HepG2 (cell line): ENCODE measurements around the gene TMEM95. TPM values are rescaled to one million over a fixed set of nuclear protein-coding genes. Genes with fewer than 3 reads are reported as not detected.
A peak's percentile ranks its signal among the peaks of the same experiment; 100 is the strongest.

Source experiments
- ASH2L ChIP-seq: fragments of 300-600, 200-600 bp; sonication (generic); IDR thresholded peaks from 2 replicates; pipeline ENCODE4 v1.7.0; 2017; ENCODE audit warnings: low read depth, mild to moderate bottlenecking, moderate library complexity, mixed read lengths, low read length; ENCODE audit not compliant: insufficient read length
- EED ChIP-seq: sonication (generic); formaldehyde crosslinking; IDR thresholded peaks from 2 replicates; pipeline ENCODE4 v1.5.0; 2020; ENCODE audit warnings: mild to moderate bottlenecking, missing genetic modification reagents
- GATAD2A ChIP-seq: IDR thresholded peaks from 2 replicates; pipeline ENCODE4 v1.6.1; 2016
- KAT2B ChIP-seq: fragments of 150-350 bp; IDR thresholded peaks from 2 replicates; pipeline ENCODE4 v1.6.1; 2014; ENCODE audit warnings: low read depth, low read length, borderline replicate concordance
- KDM3A ChIP-seq: IDR thresholded peaks from 2 replicates; pipeline ENCODE4 v1.6.1; 2018; ENCODE audit warnings: low read depth, missing compliant biosample characterization
- KDM5B ChIP-seq: sonication (generic); formaldehyde crosslinking; IDR thresholded peaks from 2 replicates; pipeline ENCODE4 v1.4.0; 2020; ENCODE audit warnings: missing genetic modification reagents, mild to moderate bottlenecking, borderline replicate concordance
- KLF16 ChIP-seq, 2 experiments: sonication (generic) in 1 of 2; formaldehyde crosslinking in 1 of 2; IDR thresholded peaks; 2 replicates each; pipeline versions ENCODE4 v1.6.1 to v1.8.0; 2016 to 2023; ENCODE audit warnings: missing genetic modification reagents in 2 of 2, missing compliant biosample characterization in 1 of 2
- PPARG ChIP-seq: conservative IDR thresholded peaks from 2 replicates; pipeline ENCODE4 v1.6.1; 2016; ENCODE audit warnings: missing biosample characterization, missing genetic modification reagents
- RBM22 ChIP-seq: fragments of 200-400 bp; formaldehyde crosslinking; optimal IDR thresholded peaks from 2 replicates; pipeline ENCODE3; 2017; ENCODE audit warnings: mild to moderate bottlenecking, low read length, moderate library complexity
- ZNF230 ChIP-seq: sonication (generic); formaldehyde crosslinking; IDR thresholded peaks from 2 replicates; pipeline ENCODE4 v1.4.0; 2020; ENCODE audit warnings: mild to moderate bottlenecking, missing genetic modification reagents
- ZNF235 ChIP-seq: sonication (generic); formaldehyde crosslinking; IDR thresholded peaks from 2 replicates; pipeline ENCODE4 v1.8.1; 2023; ENCODE audit warnings: mild to moderate bottlenecking, missing genetic modification reagents, borderline replicate concordance
- ZNF318 ChIP-seq: sonication (generic); formaldehyde crosslinking; IDR thresholded peaks from 2 replicates; pipeline ENCODE4 v1.4.0; 2020; ENCODE audit warnings: mild to moderate bottlenecking, missing genetic modification reagents
- ZNF496 ChIP-seq: sonication (generic); formaldehyde crosslinking; IDR thresholded peaks from 2 replicates; pipeline ENCODE4 v1.8.1; 2023; ENCODE audit warnings: mild to moderate bottlenecking, moderate library complexity, missing genetic modification reagents; ENCODE audit not compliant: insufficient replicate concordance
- ZNF567 ChIP-seq: sonication (generic); formaldehyde crosslinking; IDR thresholded peaks from 2 replicates; pipeline ENCODE4 v1.8.1; 2023; ENCODE audit warnings: mild to moderate bottlenecking, missing genetic modification reagents, borderline replicate concordance
- polyA plus RNA-seq, 8 experiments: library from polyadenylated mRNA; depleted of rRNA in 3 of 8; stranded (reverse) in 7 of 8; unstranded in 1 of 8; fragments of >200 nt; fragmentation: Illumina TruSeq in 4 of 8; extraction: Trizol in 4 of 8; gene quantifications; 2 replicates each; pipeline versions ENCODE4 v1.2.1 to v1.2.3, GENCODE V29; 2011 to 2016; ENCODE audit warnings: low read depth in 4 of 8, missing spikeins in 1 of 8, mixed read lengths in 1 of 8; ENCODE audit not compliant: insufficient read depth in 1 of 8
- total RNA-seq, 5 experiments: library from RNA; depleted of rRNA; stranded (reverse); fragments of >200 nt; fragmentation: Illumina TruSeq; extraction: Trizol; gene quantifications; 2 replicates each; pipeline ENCODE4 v1.2.3, GENCODE V29; 2016; ENCODE audit warnings: low read depth in 1 of 5
- TF ChIP-seq, protein P1 (sequence below): sonication (generic); formaldehyde crosslinking; IDR thresholded peaks from 2 replicates; pipeline ENCODE4 v1.5.1; 2020; ENCODE audit warnings: mild to moderate bottlenecking, missing genetic modification reagents

Gene TMEM95
- total and polyA plus RNA-seq, 2 of the 13 experiments (the other 11 are each of a cell fraction or from before 2014, with no cell fraction given), result not detected

GRCh38 chr17:7306911-7307685, 47.9 kb upstream of the TMEM95 start, which contains the start of gene EIF5A (continued):
- TF ChIP-seq ZNF318 (CRISPR knock-in tag) (no peak), PPARG (no peak; the same call in 1 of the 2 replicates), KDM5B (CRISPR knock-in tag) (no peak; the same call in 1 of the 2 replicates), EED (CRISPR knock-in tag) (no peak), ZNF567 (CRISPR knock-in tag) (no peak), ZNF230 (CRISPR knock-in tag) (no peak), GATAD2A (CRISPR knock-in tag) (peak; percentile 46; the same call in 1 of the 2 replicates), ZNF496 (CRISPR knock-in tag) (no peak), ZNF235 (CRISPR knock-in tag) (0 out of 2 replicates have a peak, but pooled peaks have one; percentile 39), ASH2L (peak; percentile 21), RBM22 (no peak), KAT2B (no peak), KLF16 (CRISPR knock-in tag; IDR thresholded peaks at IDR 0.05) (peak in 1 of 2 experiments; percentile 60; a peak in 1 of 4 replicates), KDM3A (no peak)
- TF ChIP-seq, protein P1, sequence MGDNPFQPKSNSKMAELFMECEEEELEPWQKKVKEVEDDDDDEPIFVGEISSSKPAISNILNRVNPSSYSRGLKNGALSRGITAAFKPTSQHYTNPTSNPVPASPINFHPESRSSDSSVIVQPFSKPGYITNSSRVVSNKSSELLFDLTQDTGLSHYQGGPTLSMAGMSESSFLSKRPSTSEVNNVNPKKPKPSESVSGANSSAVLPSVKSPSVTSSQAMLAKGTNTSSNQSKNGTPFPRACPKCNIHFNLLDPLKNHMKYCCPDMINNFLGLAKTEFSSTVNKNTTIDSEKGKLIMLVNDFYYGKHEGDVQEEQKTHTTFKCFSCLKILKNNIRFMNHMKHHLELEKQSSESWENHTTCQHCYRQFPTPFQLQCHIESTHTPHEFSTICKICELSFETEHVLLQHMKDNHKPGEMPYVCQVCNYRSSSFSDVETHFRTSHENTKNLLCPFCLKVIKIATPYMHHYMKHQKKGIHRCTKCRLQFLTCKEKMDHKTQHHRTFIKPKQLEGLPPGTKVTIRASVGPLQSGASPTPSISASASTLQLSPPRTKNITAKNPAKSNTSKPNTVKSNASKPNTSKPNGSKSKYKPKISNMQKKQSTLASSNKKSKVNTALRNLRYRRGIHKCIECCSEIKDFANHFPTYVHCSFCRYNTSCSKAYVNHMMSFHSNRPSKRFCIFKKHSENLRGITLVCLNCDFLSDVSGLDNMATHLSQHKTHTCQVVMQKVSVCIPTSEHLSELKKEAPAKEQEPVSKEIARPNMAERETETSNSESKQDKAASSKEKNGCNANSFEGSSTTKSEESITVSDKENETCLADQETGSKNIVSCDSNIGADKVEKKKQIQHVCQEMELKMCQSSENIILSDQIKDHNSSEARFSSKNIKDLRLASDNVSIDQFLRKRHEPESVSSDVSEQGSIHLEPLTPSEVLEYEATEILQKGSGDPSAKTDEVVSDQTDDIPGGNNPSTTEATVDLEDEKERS, result no peak
